ENCODE results near the gene SOX9.
"Not testable (repeated sequence)": the region's sequence is repeated elsewhere in the genome, so short reads cannot be mapped to it uniquely, and the experiment has no call there.

Gene SOX9

DNA sequence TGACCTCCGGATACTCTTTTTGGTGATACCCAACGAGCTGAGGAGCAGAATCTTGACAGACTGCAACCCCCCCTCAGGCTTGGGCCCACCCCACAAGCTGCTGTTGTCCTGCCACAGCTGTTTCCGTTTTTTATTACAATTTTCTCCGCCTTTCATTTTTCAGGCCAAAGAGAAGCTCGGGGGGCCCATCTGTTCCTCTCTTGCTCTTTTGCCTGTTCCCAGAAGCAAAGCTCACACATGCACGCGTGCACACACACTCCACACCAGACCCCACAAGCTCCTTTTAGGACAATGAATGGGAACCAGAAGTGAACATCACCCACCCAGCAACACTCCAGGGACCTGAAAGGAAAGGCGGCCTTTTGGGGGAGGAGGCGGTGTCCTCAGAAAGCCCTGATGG, 16.3 kb downstream of the SOX9 start:
- Histone ChIP-seq H3K4me1 (ENCODE audit: control insufficient read depth, insufficient read depth, low read length) (peaks cover 15% of the 10 kb centered on the region), H3K9ac (ENCODE audit: low read length) (no peak overlapping the region), H3K27me3 (ENCODE audit: control insufficient read depth, insufficient read depth, low read length) (no peaks in the 10 kb centered on the region), H3K36me3 (ENCODE audit: control insufficient read depth, insufficient read depth, low read length) (no peaks in the 10 kb centered on the region), H3K9me3 (ENCODE audit: control insufficient read depth, low read length) (no peaks in the 10 kb centered on the region), H3K4me3 (ENCODE audit: low read length) (no peak overlapping the region)

DNA sequence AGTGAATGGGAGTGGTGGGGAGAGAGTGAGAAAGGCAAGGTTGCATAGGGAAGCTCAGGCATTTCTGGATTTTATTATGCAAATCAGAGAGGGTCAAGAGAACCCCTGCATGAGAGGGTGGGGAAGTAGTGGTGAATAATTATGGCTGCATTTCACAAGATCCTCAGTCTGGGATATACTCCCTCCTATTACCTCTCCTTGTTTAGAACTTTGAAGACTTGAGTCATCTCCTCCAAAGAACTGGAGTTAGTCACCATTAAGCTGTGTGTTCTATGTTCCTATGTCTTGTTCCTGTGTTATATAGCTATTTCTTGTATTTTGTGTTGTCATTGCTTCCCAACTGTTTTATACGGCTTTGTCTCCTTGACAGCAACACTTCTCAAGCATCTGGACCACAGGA, 18.4 kb downstream of the SOX9 start:
- Histone ChIP-seq H3K9me3 (ENCODE audit: control insufficient read depth, low read length) (no peaks in the 10 kb centered on the region), H3K27me3 (ENCODE audit: control insufficient read depth, insufficient read depth, low read length) (no peaks in the 10 kb centered on the region), H3K4me1 (ENCODE audit: control insufficient read depth, insufficient read depth, low read length) (peaks cover 5% of the 10 kb centered on the region), H3K9ac (ENCODE audit: low read length) (no peak overlapping the region), H3K36me3 (ENCODE audit: control insufficient read depth, insufficient read depth, low read length) (no peaks in the 10 kb centered on the region), H3K4me3 (ENCODE audit: low read length) (no peak overlapping the region)

DNA sequence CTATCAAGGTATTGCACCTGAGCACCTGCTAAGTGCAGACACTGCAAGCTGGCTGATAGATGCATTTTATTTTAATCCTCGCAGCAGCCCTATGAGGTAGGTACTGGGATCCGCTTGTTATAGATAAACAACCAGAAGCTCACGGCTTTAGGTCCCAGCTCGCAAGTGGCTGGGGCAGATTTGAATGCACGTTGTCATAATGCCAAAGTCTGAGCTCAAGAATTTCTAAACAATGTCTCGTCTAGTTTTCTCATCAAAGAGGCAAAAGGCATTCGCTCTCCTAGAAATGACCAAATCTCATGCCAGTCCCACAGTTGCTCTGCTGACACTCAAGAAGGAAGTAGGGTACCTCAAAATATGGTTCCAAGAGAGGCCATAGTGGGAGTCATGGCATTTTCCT, 20.5 kb downstream of the SOX9 start:
- Histone ChIP-seq H3K36me3 (ENCODE audit: control insufficient read depth, insufficient read depth, low read length) (no peaks in the 10 kb centered on the region), H3K4me1 (ENCODE audit: control insufficient read depth, insufficient read depth, low read length) (no peaks in the 10 kb centered on the region), H3K9me3 (ENCODE audit: control insufficient read depth, low read length) (no peaks in the 10 kb centered on the region), H3K9ac (ENCODE audit: low read length) (no peak overlapping the region), H3K4me3 (ENCODE audit: low read length) (no peak overlapping the region), H3K27me3 (ENCODE audit: control insufficient read depth, insufficient read depth, low read length) (no peaks in the 10 kb centered on the region)

GRCh38 chr17:72142097-72142496, 21.3 kb downstream of the SOX9 start:
- H3K36me3 ChIP-seq (ENCODE audit: control insufficient read depth, insufficient read depth, low read length); H3K4me3 ChIP-seq (ENCODE audit: low read length); H3K4me1 ChIP-seq (ENCODE audit: control insufficient read depth, insufficient read depth, low read length); H3K9ac ChIP-seq (ENCODE audit: low read length); H3K27me3 ChIP-seq (ENCODE audit: control insufficient read depth, insufficient read depth, low read length); H3K9me3 ChIP-seq (ENCODE audit: control insufficient read depth, low read length): not testable (repeated sequence)

DNA sequence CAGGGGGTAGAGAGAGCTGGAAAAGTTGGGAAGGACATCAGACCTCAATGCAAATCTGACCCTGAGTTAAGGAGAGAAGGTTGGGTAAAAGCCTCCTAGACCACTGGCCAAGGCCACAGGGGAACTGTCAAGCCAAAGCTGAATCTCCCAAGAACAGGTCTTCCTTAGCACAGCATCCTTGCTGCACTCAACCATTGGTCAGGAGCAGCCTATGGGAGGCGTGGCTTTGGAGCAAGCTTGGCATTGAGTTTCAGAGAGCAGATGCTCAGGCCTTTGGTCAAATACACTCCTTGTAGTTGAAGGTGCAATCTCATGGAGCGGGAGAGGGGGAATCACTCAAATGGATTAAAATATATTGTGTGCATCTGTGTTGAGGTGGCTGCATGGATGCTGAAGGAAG, 21.8 kb downstream of the SOX9 start:
- Histone ChIP-seq H3K4me3 (ENCODE audit: low read length) (no peak overlapping the region), H3K4me1 (ENCODE audit: control insufficient read depth, insufficient read depth, low read length) (no peaks in the 10 kb centered on the region), H3K9me3 (ENCODE audit: control insufficient read depth, low read length) (no peaks in the 10 kb centered on the region), H3K27me3 (ENCODE audit: control insufficient read depth, insufficient read depth, low read length) (no peaks in the 10 kb centered on the region), H3K9ac (ENCODE audit: low read length) (no peak overlapping the region), H3K36me3 (ENCODE audit: control insufficient read depth, insufficient read depth, low read length) (no peaks in the 10 kb centered on the region)

DNA sequence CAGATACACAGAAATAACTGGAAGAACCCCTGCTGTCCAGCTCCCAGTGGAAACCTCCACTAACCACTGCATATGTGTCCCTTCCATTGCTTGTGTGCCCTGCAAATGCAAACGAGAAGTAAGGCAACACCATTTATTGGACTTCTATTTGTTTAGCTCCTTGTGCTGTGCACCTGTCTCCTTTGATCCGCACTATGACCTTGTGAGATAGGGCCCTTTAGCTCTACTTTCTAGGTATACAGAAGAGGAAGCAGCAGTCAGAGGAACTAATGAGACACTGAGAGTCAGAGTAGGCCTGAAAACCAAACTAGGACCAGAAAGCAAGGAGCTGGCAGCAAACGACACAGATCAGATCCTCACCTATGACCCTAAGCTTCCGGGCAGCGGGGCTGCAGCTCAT, 22.4 kb downstream of the SOX9 start:
- H3K27me3 ChIP-seq (ENCODE audit: control insufficient read depth, insufficient read depth, low read length), result no peaks in the 10 kb centered on the region
- H3K9me3 ChIP-seq (ENCODE audit: control insufficient read depth, low read length), result no peaks in the 10 kb centered on the region
- H3K9ac ChIP-seq (ENCODE audit: low read length), result no peak overlapping the region
- no peaks in the 10 kb centered on the region for H3K4me1 ChIP-seq (ENCODE audit: control insufficient read depth, insufficient read depth, low read length)
- H3K36me3 ChIP-seq (ENCODE audit: control insufficient read depth, insufficient read depth, low read length), result no peaks in the 10 kb centered on the region
- H3K4me3 ChIP-seq (ENCODE audit: low read length), result no peak overlapping the region

DNA sequence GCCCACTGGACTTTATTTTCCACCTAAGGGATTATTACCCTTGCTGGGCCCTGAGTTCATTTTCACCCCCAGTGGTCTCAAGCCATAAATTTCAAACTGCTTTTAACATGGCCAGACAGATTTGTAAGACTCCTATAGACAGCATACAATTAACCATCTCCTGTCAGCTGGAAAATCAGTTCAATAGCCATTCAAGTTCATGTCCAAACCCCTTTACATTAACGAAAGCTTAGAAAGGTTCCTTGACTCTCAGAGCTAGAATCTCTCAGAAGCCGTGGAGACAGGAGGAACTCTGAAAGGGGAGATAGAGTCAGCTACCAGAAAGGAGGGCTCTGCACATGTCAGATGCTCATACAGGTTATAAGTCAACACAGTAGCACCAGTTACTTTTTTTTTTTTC, 23.3 kb downstream of the SOX9 start:
- Histone ChIP-seq H3K9ac (ENCODE audit: low read length) (no peak overlapping the region), H3K4me3 (ENCODE audit: low read length) (no peak overlapping the region), H3K4me1 (ENCODE audit: control insufficient read depth, insufficient read depth, low read length) (no peaks in the 10 kb centered on the region), H3K27me3 (ENCODE audit: control insufficient read depth, insufficient read depth, low read length) (no peaks in the 10 kb centered on the region), H3K36me3 (ENCODE audit: control insufficient read depth, insufficient read depth, low read length) (no peaks in the 10 kb centered on the region), H3K9me3 (ENCODE audit: control insufficient read depth, low read length) (no peaks in the 10 kb centered on the region)

- Histone ChIP-seq H3K4me3 (ENCODE audit: low read length) (no peak overlapping the region), H3K27me3 (ENCODE audit: control insufficient read depth, insufficient read depth, low read length) (no peaks in the 10 kb centered on the region), H3K4me1 (ENCODE audit: control insufficient read depth, insufficient read depth, low read length) (no peaks in the 10 kb centered on the region), H3K36me3 (ENCODE audit: control insufficient read depth, insufficient read depth, low read length) (no peaks in the 10 kb centered on the region), H3K9ac (ENCODE audit: low read length) (no peak overlapping the region), H3K9me3 (ENCODE audit: control insufficient read depth, low read length) (no peaks in the 10 kb centered on the region)
Observed at GRCh38 chr17:72145562-72145961, 24.7 kb downstream of the SOX9 start.

DNA sequence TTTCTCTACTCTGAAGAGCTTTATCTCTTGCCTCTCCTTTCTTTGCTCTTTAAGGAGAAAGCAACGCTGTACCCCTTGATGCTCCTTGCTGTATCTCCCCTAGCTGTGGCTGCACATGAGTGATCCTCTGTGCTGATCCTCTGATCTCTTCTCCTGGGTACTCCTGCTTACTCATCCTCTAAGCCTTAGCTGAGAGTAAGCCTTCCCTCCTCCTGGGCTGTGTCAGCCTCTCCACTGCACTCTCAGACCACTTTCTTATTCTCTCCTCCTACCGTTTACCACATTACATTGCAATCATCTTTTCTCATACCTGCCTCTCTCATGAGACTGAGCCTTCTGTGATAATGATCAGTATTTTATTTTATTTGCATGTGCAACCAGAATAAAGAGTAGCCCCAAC, 25.1 kb downstream of the SOX9 start:
- Histone ChIP-seq H3K9me3 (ENCODE audit: control insufficient read depth, low read length) (no peaks in the 10 kb centered on the region), H3K4me1 (ENCODE audit: control insufficient read depth, insufficient read depth, low read length) (peaks cover under 1% of the 10 kb centered on the region), H3K36me3 (ENCODE audit: control insufficient read depth, insufficient read depth, low read length) (no peaks in the 10 kb centered on the region), H3K27me3 (ENCODE audit: control insufficient read depth, insufficient read depth, low read length) (no peaks in the 10 kb centered on the region), H3K9ac (ENCODE audit: low read length) (no peak overlapping the region), H3K4me3 (ENCODE audit: low read length) (no peak overlapping the region)

DNA sequence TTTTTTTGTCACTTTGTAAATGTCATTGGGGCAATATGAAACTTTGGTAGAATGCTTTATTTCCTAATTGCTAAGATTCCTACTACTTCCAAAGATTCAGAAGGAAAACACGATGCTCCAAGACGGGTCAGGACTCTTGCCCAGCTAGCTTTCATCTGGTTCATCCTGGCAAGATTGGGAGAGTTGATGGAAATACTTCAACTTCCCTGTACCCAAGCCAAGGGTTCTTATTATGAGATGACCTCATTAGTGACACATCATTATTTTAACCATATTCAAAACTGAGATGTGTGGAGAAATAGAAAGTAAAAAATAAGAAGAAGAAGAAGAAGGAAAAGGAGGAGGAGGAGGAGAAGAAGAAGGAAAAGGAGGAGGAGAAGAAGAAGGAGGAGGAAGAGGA, 25.6 kb downstream of the SOX9 start:
- no peaks in the 10 kb centered on the region for H3K9me3 ChIP-seq (ENCODE audit: control insufficient read depth, low read length)
- peaks cover 4% of the 10 kb centered on the region for H3K4me1 ChIP-seq (ENCODE audit: control insufficient read depth, insufficient read depth, low read length)
- H3K36me3 ChIP-seq (ENCODE audit: control insufficient read depth, insufficient read depth, low read length), result no peaks in the 10 kb centered on the region
- H3K9ac ChIP-seq (ENCODE audit: low read length), result no peak overlapping the region
- no peaks in the 10 kb centered on the region for H3K27me3 ChIP-seq (ENCODE audit: control insufficient read depth, insufficient read depth, low read length)
- H3K4me3 ChIP-seq (ENCODE audit: low read length), result no peak overlapping the region

DNA sequence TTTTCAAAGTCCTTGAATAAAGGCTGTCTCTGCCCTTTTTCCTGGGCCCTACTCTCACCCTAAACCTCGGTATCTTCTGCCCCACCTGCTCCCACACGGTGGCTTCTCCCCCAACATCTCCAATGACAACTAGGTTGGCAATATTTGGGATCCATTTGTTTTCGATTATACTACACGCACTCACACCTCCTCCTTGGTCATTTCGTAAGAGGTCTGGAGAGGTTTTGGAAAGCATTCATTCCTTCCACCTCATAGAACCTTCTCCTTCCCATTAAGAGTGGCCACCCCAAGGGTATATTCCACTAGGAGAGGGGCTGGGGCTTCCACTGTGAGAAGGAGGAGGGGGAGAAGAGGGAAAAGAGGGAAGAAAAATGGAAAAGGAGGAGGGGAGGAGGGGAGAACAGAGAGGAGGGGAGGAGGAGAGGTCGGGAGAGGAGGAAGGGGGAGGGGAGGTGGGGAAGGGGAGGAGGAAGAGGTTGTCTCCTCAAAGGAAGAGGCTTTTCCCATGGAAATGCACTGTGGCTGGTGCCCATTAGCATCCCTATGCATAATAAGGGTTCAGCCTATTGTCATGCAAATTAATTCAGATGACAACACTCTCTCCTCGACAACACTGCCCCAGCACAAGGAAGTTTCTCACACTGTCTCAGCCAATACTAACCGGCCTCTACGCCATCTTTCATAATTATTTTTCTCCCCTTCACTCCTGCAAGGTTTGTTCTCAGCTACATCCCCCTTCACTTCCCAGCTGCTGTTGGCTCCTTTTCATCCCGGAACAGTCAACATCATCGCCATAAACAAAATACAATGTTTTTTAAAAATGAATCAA, 30.0 kb downstream of the SOX9 start:
- Histone ChIP-seq H3K9me3 (ENCODE audit: control insufficient read depth, low read length) (no peaks in the 10 kb centered on the region), H3K9ac (ENCODE audit: low read length) (peak overlapping the region; percentile 13), H3K27me3 (ENCODE audit: control insufficient read depth, insufficient read depth, low read length) (no peaks in the 10 kb centered on the region), H3K4me3 (ENCODE audit: low read length) (peak overlapping the region; percentile 7), H3K4me1 (ENCODE audit: control insufficient read depth, insufficient read depth, low read length) (peaks cover 19% of the 10 kb centered on the region), H3K36me3 (ENCODE audit: control insufficient read depth, insufficient read depth, low read length) (no peaks in the 10 kb centered on the region)

GRCh38 chr17:72151565-72152386, 31.0 kb downstream of the SOX9 start:
- Histone ChIP-seq H3K4me3 (ENCODE audit: low read length) (peak overlapping the region; percentile 7), H3K36me3 (ENCODE audit: control insufficient read depth, insufficient read depth, low read length) (no peaks in the 10 kb centered on the region), H3K9me3 (ENCODE audit: control insufficient read depth, low read length) (no peaks in the 10 kb centered on the region), H3K4me1 (ENCODE audit: control insufficient read depth, insufficient read depth, low read length) (peaks cover 19% of the 10 kb centered on the region), H3K27me3 (ENCODE audit: control insufficient read depth, insufficient read depth, low read length) (no peaks in the 10 kb centered on the region), H3K9ac (ENCODE audit: low read length) (peak overlapping the region; percentile 13)
